Measurements from ENCODE around the gene EXTL1.

Gene EXTL1

GRCh38 chr1:26047278-26047874 lies 25.8 kb downstream of the EXTL1 start:
- Histone ChIP-seq H3K27me3 (ENCODE audit: insufficient read depth, low read depth) (peaks cover 24% of the 10 kb centered on the region; the same call in 1 of the 2 replicates), H3K4me3 (IDR thresholded peaks at IDR 0.05; ENCODE audit: insufficient read depth, low read depth, low read length) (no peak overlapping the region), H3K36me3 (ENCODE audit: insufficient read depth) (no peaks in the 10 kb centered on the region), H3K27ac (no peak overlapping the region), H3K4me1 (ENCODE audit: low read depth, poor library complexity, severe bottlenecking) (no peaks in the 10 kb centered on the region), H4K20me1 (ENCODE audit: insufficient read depth) (no peaks in the 10 kb centered on the region), H3K9ac (no peak overlapping the region), H3K4me2 (no peak overlapping the region), H3K79me2 (ENCODE audit: insufficient read depth, low read depth) (no peaks in the 10 kb centered on the region), H2AFZ (ENCODE audit: low read depth) (no peak overlapping the region)
- TF ChIP-seq CTCF (conservative IDR thresholded peaks at IDR 0.05; ENCODE audit: low read depth, low read length), result no peak

- H3K4me1 ChIP-seq (ENCODE audit: low read depth, poor library complexity, severe bottlenecking), result no peaks in the 10 kb centered on the region
- no peak overlapping the region for H3K4me2 ChIP-seq
- no peak overlapping the region for H3K27ac ChIP-seq
- H3K79me2 ChIP-seq (ENCODE audit: insufficient read depth, low read depth), result no peaks in the 10 kb centered on the region
- no peaks in the 10 kb centered on the region for H3K36me3 ChIP-seq (ENCODE audit: insufficient read depth)
- no peak overlapping the region for H2AFZ ChIP-seq (ENCODE audit: low read depth)
- H3K27me3 ChIP-seq (ENCODE audit: insufficient read depth, low read depth), result peaks cover 6% of the 10 kb centered on the region; the same call in 1 of the 2 replicates
- H4K20me1 ChIP-seq (ENCODE audit: insufficient read depth), result no peaks in the 10 kb centered on the region
- no peak overlapping the region for H3K4me3 ChIP-seq (IDR thresholded peaks at IDR 0.05; ENCODE audit: insufficient read depth, low read depth, low read length)
- H3K9ac ChIP-seq, result no peak overlapping the region
- TF ChIP-seq CTCF (conservative IDR thresholded peaks at IDR 0.05; ENCODE audit: low read depth, low read length), result no peak
Measured at GRCh38 chr1:26049531-26050247, 28.1 kb downstream of the EXTL1 start.

GRCh38 chr1:26050248-26050640 lies 28.7 kb downstream of the EXTL1 start:
- Histone ChIP-seq H3K4me1 (ENCODE audit: low read depth, poor library complexity, severe bottlenecking) (no peaks in the 10 kb centered on the region), H3K4me3 (IDR thresholded peaks at IDR 0.05; ENCODE audit: insufficient read depth, low read depth, low read length) (no peak overlapping the region), H2AFZ (ENCODE audit: low read depth) (no peak overlapping the region), H3K27ac (no peak overlapping the region), H3K27me3 (ENCODE audit: insufficient read depth, low read depth) (peaks cover 3% of the 10 kb centered on the region; the same call in 1 of the 2 replicates), H4K20me1 (ENCODE audit: insufficient read depth) (no peaks in the 10 kb centered on the region), H3K9ac (no peak overlapping the region), H3K4me2 (no peak overlapping the region), H3K79me2 (ENCODE audit: insufficient read depth, low read depth) (no peaks in the 10 kb centered on the region), H3K36me3 (ENCODE audit: insufficient read depth) (no peaks in the 10 kb centered on the region)
- no peak for TF ChIP-seq CTCF (conservative IDR thresholded peaks at IDR 0.05; ENCODE audit: low read depth, low read length)

DNA sequence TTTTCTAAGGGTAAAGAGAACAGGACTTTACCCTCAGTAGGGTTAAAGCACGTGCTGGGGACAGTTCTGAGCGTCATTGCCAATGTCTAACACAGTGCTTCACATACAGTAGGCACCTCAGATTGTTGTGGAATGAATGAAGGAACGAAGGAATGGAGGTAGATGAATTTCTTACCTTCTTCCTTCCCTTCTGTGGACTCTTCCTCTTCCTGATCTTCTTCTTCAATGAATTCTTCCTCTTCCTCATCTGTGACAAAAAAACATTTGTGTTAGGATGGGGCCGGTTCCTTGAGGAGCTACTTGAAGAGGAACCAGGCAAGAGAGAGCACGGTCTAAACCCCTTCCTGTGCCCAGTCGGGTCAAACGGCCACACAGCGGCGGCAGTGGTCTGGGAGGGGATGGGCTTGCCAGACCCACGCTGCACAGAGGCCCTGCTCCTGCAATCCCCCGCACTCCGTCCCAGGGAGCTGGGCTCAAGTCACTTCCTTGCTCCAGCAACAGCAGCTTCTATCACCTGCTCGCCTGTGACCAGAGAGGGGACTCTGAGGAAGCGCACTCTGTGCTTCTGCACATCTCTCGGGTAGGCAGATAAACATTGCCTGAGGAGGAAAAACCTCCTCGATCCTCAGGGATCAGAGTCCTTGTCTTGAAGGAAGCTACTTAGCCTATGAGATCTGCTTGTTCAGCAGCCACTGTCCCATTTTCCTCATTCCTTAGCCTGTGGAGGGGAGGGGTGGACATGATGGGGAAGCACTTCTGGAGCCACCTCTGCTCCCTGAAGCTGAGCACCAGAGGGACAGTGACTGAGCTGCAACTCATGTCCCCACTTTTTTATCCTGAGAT lies 32.4 kb downstream of the EXTL1 start:
- no peak for TF ChIP-seq CTCF (conservative IDR thresholded peaks at IDR 0.05; ENCODE audit: low read depth, low read length)
- peaks cover under 1% of the 10 kb centered on the region; the same call in 1 of the 2 replicates for H3K27me3 ChIP-seq (ENCODE audit: insufficient read depth, low read depth)
- H3K79me2 ChIP-seq (ENCODE audit: insufficient read depth, low read depth), result no peaks in the 10 kb centered on the region

More for the DNA sequence above, 32.4 kb downstream of the EXTL1 start:
- Histone ChIP-seq H3K4me2 (no peak overlapping the region), H3K4me1 (ENCODE audit: low read depth, poor library complexity, severe bottlenecking) (no peaks in the 10 kb centered on the region), H3K36me3 (ENCODE audit: insufficient read depth) (no peaks in the 10 kb centered on the region), H4K20me1 (ENCODE audit: insufficient read depth) (no peaks in the 10 kb centered on the region), H3K4me3 (IDR thresholded peaks at IDR 0.05; ENCODE audit: insufficient read depth, low read depth, low read length) (no peak overlapping the region), H3K27ac (no peak overlapping the region), H3K9ac (no peak overlapping the region), H2AFZ (ENCODE audit: low read depth) (no peak overlapping the region)
